NOMO-1 (cell line): ENCODE results near the gene COL18A1.
"Not testable (repeated sequence)": the region's sequence is repeated elsewhere in the genome, so short reads cannot be mapped to it uniquely, and the experiment has no call there.

Experiments used
- DNase-seq, 2 experiments: peaks; one replicate each; lab custom pipeline; 2025; ENCODE audit not compliant: unreplicated experiment in 2 of 2; lab: John Stamatoyannopoulos, UW

COL18A1 gene

GRCh38 chr21:45423968-45424853 lies 19.2 kb downstream of the COL18A1 start:
- DNase-seq, result no peak

- DNase-seq, result no peak
Observed at GRCh38 chr21:45424854-45425795, 20.2 kb downstream of the COL18A1 start.

GRCh38 chr21:45427331-45428271 lies 22.6 kb downstream of the COL18A1 start:
- DNase-seq, result no peak

- DNase-seq, result no peak
Observed at GRCh38 chr21:45428534-45428933, 23.6 kb downstream of the COL18A1 start.

GRCh38 chr21:45429221-45430175 lies 24.5 kb downstream of the COL18A1 start:
- no peak for DNase-seq

GRCh38 chr21:45430521-45431501 lies 25.8 kb downstream of the COL18A1 start:
- no peak for DNase-seq

GRCh38 chr21:45431781-45432572 lies 27.0 kb downstream of the COL18A1 start:
- DNase-seq, result no peak

GRCh38 chr21:45432575-45433255 lies 27.8 kb downstream of the COL18A1 start:
- no peak for DNase-seq

GRCh38 chr21:45433301-45433700 lies 28.3 kb downstream of the COL18A1 start:
- no peak for DNase-seq

- no peak for DNase-seq
Observed at GRCh38 chr21:45433911-45434644, 29.1 kb downstream of the COL18A1 start.

GRCh38 chr21:45434645-45435217 lies 29.8 kb downstream of the COL18A1 start:
- no peak for DNase-seq

- DNase-seq, result no peak
Observed at GRCh38 chr21:45435405-45435981, 30.5 kb downstream of the COL18A1 start.

- DNase-seq, result no peak
Observed at GRCh38 chr21:45436351-45437065, 31.5 kb downstream of the COL18A1 start.

- DNase-seq, result not testable (repeated sequence)
Observed at GRCh38 chr21:45437844-45438243, 32.9 kb downstream of the COL18A1 start.
